GM23248 (cell line): ENCODE data around the gene CAPNS2. TPM values are rescaled to one million over a fixed set of nuclear protein-coding genes. Genes with fewer than 3 reads are reported as not detected.

Source experiments
- DNase-seq: peaks from one replicate; pipeline ENCODE4 v3.0.0-alpha.2; 2015
- H2AFZ ChIP-seq: fragments of 200-600 bp; sonication (generic); 2 replicates; pipeline ENCODE4 v1.6.1; 2016; ENCODE audit warnings: antibody characterized with exemption
- H3F3A ChIP-seq: fragments of 200-600 bp; sonication (generic); 2 replicates; pipeline ENCODE4 v1.6.1; 2016; ENCODE audit warnings: mild to moderate bottlenecking, antibody characterized with exemption, mixed run types; ENCODE audit not compliant: insufficient read depth
- H3K27ac ChIP-seq: fragments of 200-600 bp; sonication (generic); 2 replicates; pipeline ENCODE4 v1.5.1; 2016; ENCODE audit warnings: mild to moderate bottlenecking
- H3K27me3 ChIP-seq: fragments of 200-600 bp; sonication (generic); replicated peaks from 2 replicates; pipeline ENCODE4 v1.6.1; 2016; ENCODE audit warnings: mild to moderate bottlenecking; ENCODE audit not compliant: insufficient read depth
- H3K36me3 ChIP-seq: fragments of 200-600 bp; sonication (generic); 2 replicates; pipeline ENCODE4 v1.6.1; 2016; ENCODE audit warnings: low read depth, mild to moderate bottlenecking
- H3K4me1 ChIP-seq: fragments of 200-600 bp; sonication (generic); 2 replicates; pipeline ENCODE4 v1.6.1; 2016; ENCODE audit warnings: mild to moderate bottlenecking; ENCODE audit not compliant: insufficient read depth
- H3K4me2 ChIP-seq: fragments of 200-600 bp; sonication (generic); one replicate; pipeline ENCODE4 v1.6.1; 2016; ENCODE audit warnings: mild to moderate bottlenecking; ENCODE audit not compliant: unreplicated experiment
- H3K4me3 ChIP-seq: fragments of 200-600 bp; sonication (generic); 2 replicates; pipeline ENCODE4 v1.5.1; 2016; ENCODE audit warnings: mild to moderate bottlenecking
- H3K79me2 ChIP-seq: fragments of 200-600 bp; sonication (generic); 2 replicates; pipeline ENCODE4 v1.6.1; 2016; ENCODE audit warnings: mild to moderate bottlenecking; ENCODE audit not compliant: insufficient read depth
- H3K9ac ChIP-seq: fragments of 200-600 bp; sonication (generic); 2 replicates; pipeline ENCODE4 v1.6.1; 2016; ENCODE audit warnings: mild to moderate bottlenecking
- H3K9me2 ChIP-seq: fragments of 200-600 bp; sonication (generic); 2 replicates; pipeline ENCODE4 v1.6.1; 2016; ENCODE audit warnings: mixed run types, mild to moderate bottlenecking, moderate library complexity; ENCODE audit not compliant: insufficient read depth
- H3K9me3 ChIP-seq: fragments of 200-600 bp; sonication (generic); one replicate; pipeline ENCODE4 v1.6.1; 2017; ENCODE audit warnings: low read depth
- H4K20me1 ChIP-seq: fragments of 200-600 bp; sonication (generic); 2 replicates; pipeline ENCODE4 v1.6.0; 2016; ENCODE audit not compliant: insufficient read depth
- EZH2 ChIP-seq: fragments of 200-600 bp; sonication (generic); IDR thresholded peaks from 2 replicates; pipeline ENCODE4 v1.6.1; 2018; ENCODE audit warnings: antibody characterized with exemption, mild to moderate bottlenecking; ENCODE audit not compliant: insufficient read depth, poor library complexity, severe bottlenecking
- EZH2phosphoT487 ChIP-seq: fragments of 200-600 bp; sonication (generic); IDR thresholded peaks from 2 replicates; pipeline ENCODE4 v1.6.1; 2018; ENCODE audit warnings: antibody characterized with exemption, moderate library complexity, mild to moderate bottlenecking, low read depth; ENCODE audit not compliant: insufficient read depth
- WGBS, 2 experiments: methylation state at CpG; one replicate each; pipeline ENCODE4 v1.1.6; 2015 to 2017; ENCODE audit warnings: low lambda C conversion rate in 2 of 2, low coverage in 1 of 2; ENCODE audit errors: missing lambda C conversion rate in 2 of 2; 5-methylcytosine and 5-hydroxymethylcytosine counted together
- in situ Hi-C: fragments of 300-500 bp; cut with MboI; formaldehyde crosslinking; loops from 2 replicates; pipeline ENCODE4 v1.15.0; 2020
- polyA plus RNA-seq: library from polyadenylated mRNA; unstranded; fragments of >200 nt; fragmentation: Nextera tagmentation; extraction: Ambion mirVana; gene quantifications from 2 replicates; pipeline ENCODE4 v1.2.1, GENCODE V29; 2016
- total RNA-seq: library from RNA; depleted of rRNA; stranded (reverse); fragments of >200 nt; shearing (Covaris generic); gene quantifications from 2 replicates; pipeline ENCODE4 v1.2.3, GENCODE V29; 2014

The CAPNS2 gene
- total and polyA plus RNA-seq, 2 experiments from 2014 or later: not detected

DNA sequence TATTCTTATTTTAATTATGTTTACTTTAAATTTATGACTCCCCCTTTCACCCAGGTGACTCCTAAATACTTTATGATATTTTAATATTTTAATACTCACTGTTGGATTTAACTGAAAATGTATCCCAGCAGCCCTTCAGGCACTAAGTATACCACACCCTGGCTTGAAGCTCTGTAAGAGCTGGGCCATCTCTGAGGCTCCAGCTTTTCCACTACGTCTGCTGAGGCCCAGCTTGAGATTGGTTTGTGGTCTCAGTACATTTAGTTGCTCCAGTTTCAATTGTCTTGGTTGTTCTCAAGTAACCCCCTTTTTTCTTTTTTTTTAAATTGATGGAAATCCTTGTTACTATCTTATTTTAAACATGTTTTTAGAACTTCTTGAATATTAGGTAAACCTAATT lies 27.0 kb upstream of the CAPNS2 start:
- 28 to 35% methylated on average over 1 of the region's 1 CpG for WGBS, 2 experiments
- DNase-seq: peak; percentile 43
- H3F3A ChIP-seq: peaks cover 17% of the 10 kb centered on the region; the same call in 1 of the 2 replicates
- H4K20me1 ChIP-seq: no peaks in the 10 kb centered on the region
- no peaks in the 10 kb centered on the region for H3K79me2 ChIP-seq
- peak overlapping the region; percentile 74 for H3K4me2 ChIP-seq
- H3K9me3 ChIP-seq: no peaks in the 10 kb centered on the region
- H3K36me3 ChIP-seq: no peaks in the 10 kb centered on the region
- in situ Hi-C loops: no loop called here
- peak overlapping the region; percentile 28; the same call in 1 of the 2 replicates for H3K9ac ChIP-seq
- H3K27ac ChIP-seq: peak overlapping the region; percentile 53
- peak overlapping the region; percentile 18; the same call in 1 of the 2 replicates for H3K4me3 ChIP-seq
- peak overlapping the region; percentile 59 for H2AFZ ChIP-seq
- H3K4me1 ChIP-seq: peaks cover 33% of the 10 kb centered on the region
- no peak for TF ChIP-seq EZH2
- no peak for TF ChIP-seq EZH2phosphoT487
- no peaks in the 10 kb centered on the region for H3K27me3 ChIP-seq
- no peaks in the 10 kb centered on the region for H3K9me2 ChIP-seq

- in situ Hi-C loops: loop anchor here (5.0 kb wide), 2 partner anchors 73 to 162 kb away; no protein-coding TSS in a partner anchor
- no peaks in the 10 kb centered on the region for H3K36me3 ChIP-seq
Measured at GRCh38 chr16:55540221-55540620, 26.3 kb upstream of the CAPNS2 start.

DNA sequence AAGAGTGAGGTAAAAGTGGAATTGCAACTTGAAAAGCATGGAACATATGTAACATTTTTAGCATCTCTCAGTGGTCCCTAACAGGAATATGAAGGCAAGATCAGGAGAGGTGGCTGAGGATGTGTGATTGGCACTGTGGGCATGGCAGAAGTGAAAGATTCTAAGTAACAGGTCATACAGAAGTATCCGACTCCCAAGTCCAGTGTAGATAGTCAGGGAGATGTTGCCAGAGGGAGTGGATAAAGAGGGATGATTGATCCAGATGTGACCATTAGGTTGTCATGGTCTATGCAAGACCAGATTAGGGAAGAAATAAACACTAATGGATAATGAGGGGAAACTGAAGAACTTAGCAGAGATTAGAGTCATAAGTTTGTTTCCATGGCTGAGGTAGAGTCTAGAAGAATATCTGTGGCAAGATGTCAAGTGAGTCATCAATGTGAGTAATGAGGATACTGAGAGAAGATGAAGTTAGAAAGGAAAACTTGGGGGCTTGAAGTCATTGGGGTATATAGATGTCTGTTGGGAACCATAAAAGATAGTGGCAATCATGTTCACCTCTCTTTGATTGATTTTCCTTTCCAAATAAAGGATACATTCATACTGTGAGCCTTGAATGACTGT lies 23.9 kb upstream of the CAPNS2 start:
- peak; percentile 87 for DNase-seq
- in situ Hi-C loops: loop anchor here (5.0 kb wide), 2 partner anchors 75 to 160 kb away; no protein-coding TSS in a partner anchor

More at GRCh38 chr16:55540221-55540620, 26.3 kb upstream of the CAPNS2 start:
- Histone ChIP-seq H3K27me3 (no peaks in the 10 kb centered on the region), H3K4me3 (no peak overlapping the region), H4K20me1 (no peaks in the 10 kb centered on the region), H3K9ac (no peak overlapping the region), H3K9me2 (no peaks in the 10 kb centered on the region), H3K9me3 (no peaks in the 10 kb centered on the region), H2AFZ (no peak overlapping the region), H3K4me2 (no peak overlapping the region), H3K4me1 (peaks cover 33% of the 10 kb centered on the region), H3K27ac (no peak overlapping the region), H3F3A (peaks cover 17% of the 10 kb centered on the region; the same call in 1 of the 2 replicates), H3K79me2 (no peaks in the 10 kb centered on the region)
- 92 to 100% methylated on average over 1 of the region's 1 CpG for WGBS, 2 experiments
- DNase-seq: no peak
- TF ChIP-seq EZH2 (no peak), EZH2phosphoT487 (no peak)

DNA sequence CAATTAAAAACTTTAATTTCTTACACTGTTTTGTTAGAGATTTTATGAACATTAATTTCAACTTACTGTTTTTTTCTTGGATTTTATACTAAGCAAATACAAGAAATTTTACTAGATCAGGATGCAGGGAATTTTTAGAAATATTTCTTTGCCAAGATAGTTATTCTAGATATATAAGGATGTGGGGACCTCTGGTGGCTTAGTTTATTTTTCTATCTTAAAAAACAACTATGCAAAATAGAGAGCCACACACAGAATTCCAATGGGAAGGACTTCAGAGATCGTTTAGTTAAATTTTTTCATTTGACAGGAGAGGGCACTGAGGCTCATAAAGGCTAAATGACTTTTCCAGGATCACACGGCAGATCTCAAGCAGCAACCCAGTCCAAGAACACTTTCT lies 23.0 kb upstream of the CAPNS2 start:
- TF ChIP-seq EZH2phosphoT487 (no peak), EZH2 (no peak)
- Histone ChIP-seq H3K27ac (no peak overlapping the region), H3F3A (peaks cover 17% of the 10 kb centered on the region; the same call in 1 of the 2 replicates), H3K4me2 (no peak overlapping the region), H3K27me3 (no peaks in the 10 kb centered on the region), H3K9me3 (no peaks in the 10 kb centered on the region), H3K4me3 (no peak overlapping the region), H2AFZ (no peak overlapping the region), H4K20me1 (no peaks in the 10 kb centered on the region), H3K9ac (no peak overlapping the region), H3K9me2 (no peaks in the 10 kb centered on the region), H3K79me2 (no peaks in the 10 kb centered on the region), H3K36me3 (no peaks in the 10 kb centered on the region), H3K4me1 (peaks cover 31% of the 10 kb centered on the region)
- peak; percentile 66 for DNase-seq
- in situ Hi-C loops: loop anchor here (5.0 kb wide), 2 partner anchors 76 to 159 kb away; no protein-coding TSS in a partner anchor
- WGBS, 2 experiments: 4 to 10% methylated on average over 2 of the region's 2 CpGs

More for the DNA sequence above, 23.9 kb upstream of the CAPNS2 start:
- 80 to 84% methylated on average over 1 of the region's 1 CpG for WGBS, 2 experiments
- TF ChIP-seq EZH2 (no peak), EZH2phosphoT487 (no peak)
- H3K4me2 ChIP-seq: peak overlapping the region; percentile 9
- peak overlapping the region; percentile 42 for H3K27ac ChIP-seq
- H4K20me1 ChIP-seq: no peaks in the 10 kb centered on the region
- H3K79me2 ChIP-seq: no peaks in the 10 kb centered on the region
- no peak overlapping the region for H3K9ac ChIP-seq
- no peak overlapping the region for H2AFZ ChIP-seq
- no peaks in the 10 kb centered on the region for H3K27me3 ChIP-seq
- no peaks in the 10 kb centered on the region for H3K9me2 ChIP-seq
- H3K4me1 ChIP-seq: peaks cover 33% of the 10 kb centered on the region
- H3K36me3 ChIP-seq: no peaks in the 10 kb centered on the region
- H3K4me3 ChIP-seq: no peak overlapping the region
- peaks cover 17% of the 10 kb centered on the region; the same call in 1 of the 2 replicates for H3F3A ChIP-seq
- no peaks in the 10 kb centered on the region for H3K9me3 ChIP-seq
